SH-SY5Y (cell line): Measurements from ENCODE around the gene CD81.

Experiments used
- GATA2 ChIP-seq: IDR thresholded peaks from 2 replicates; pipeline ENCODE4 v1.6.1; 2011; ENCODE audit warnings: mild to moderate bottlenecking, low read depth, low read length
- GATA3 ChIP-seq: IDR thresholded peaks from 2 replicates; pipeline ENCODE4 v1.6.1; 2011; ENCODE audit warnings: low read depth, mild to moderate bottlenecking, low read length, moderate library complexity

- TF ChIP-seq GATA2 (no peak), GATA3 (no peak)
Measured at GRCh38 chr11:2414616-2415015, 37.5 kb downstream of the CD81 start.
